Cardiac fibroblast (primary cell): ENCODE data around the gene CA10.

Experiments
- DNase-seq, 2 donors: peaks; one replicate each; pipeline versions ENCODE4 v3.0.0 to v3.0.0-alpha.2; 2010; ENCODE audit warnings: low read depth in 2 of 2
- H3K4me3 ChIP-seq, 2 donors: replicated peaks in 1 of 2; 1 replicate in 1 of 2; 2 replicates in 1 of 2; pipeline ENCODE4 v1.5.1; 2011; ENCODE audit warnings: low read depth in 2 of 2, low read length in 2 of 2, mild to moderate bottlenecking in 2 of 2, moderate library complexity in 1 of 2
- CTCF ChIP-seq: IDR thresholded peaks from one replicate; pipeline ENCODE4 v1.5.1; 2011; ENCODE audit warnings: low read depth, mild to moderate bottlenecking, low read length, inconsistent platforms

CA10 gene

DNA sequence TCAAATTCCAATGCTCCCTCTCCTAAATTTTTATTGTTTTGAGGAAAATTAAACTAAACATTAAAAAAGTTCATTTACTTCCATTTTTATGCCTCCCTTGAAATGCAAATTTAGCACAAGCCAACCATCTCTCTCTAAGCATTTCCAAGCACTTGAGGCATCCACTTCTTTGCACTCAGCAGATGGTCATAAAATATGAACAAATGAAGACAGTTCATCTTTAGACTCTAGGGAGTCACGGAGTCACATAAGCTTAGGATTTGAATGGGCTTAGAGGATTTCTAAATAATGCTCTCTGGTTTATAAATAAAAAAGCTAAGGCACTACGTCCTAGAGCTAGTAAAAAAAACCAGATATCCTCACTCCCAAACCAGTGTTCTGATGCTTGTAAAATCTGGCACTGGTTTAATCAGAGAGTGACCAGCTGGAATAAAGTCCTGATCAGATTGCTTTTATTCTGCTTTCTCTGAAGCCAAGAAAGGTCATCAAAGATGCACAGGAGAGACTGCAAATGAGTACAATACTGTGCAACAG lies 204.2 kb downstream of the CA10 start:
- no peak overlapping the region for H3K4me3 ChIP-seq
- no peak for DNase-seq
- no peak for TF ChIP-seq CTCF

GRCh38 chr17:51951741-51952140 lies 206.8 kb downstream of the CA10 start:
- H3K4me3 ChIP-seq: no peak overlapping the region
- no peak for TF ChIP-seq CTCF
- no peak for DNase-seq

DNA sequence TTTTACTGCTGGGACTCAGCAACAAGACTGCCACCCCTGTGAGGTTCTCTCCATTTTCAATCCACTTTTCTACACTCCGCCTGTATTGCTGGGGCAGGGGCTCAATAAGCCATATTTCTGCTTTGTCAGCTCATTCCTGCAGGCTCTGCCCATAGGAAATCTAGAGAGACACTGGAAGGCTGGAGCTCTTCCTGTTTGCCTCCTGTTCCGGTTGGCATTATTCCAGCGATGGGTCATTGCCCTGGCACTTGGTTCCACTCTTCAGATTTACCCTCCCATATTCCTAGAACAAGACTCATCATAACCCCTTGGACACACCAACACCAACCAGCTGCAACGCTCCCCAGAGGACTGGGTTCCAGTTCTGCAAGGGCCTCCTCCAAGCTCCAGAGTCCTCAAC lies 210.4 kb downstream of the CA10 start:
- DNase-seq: no peak
- H3K4me3 ChIP-seq: no peak overlapping the region
- no peak for TF ChIP-seq CTCF

GRCh38 chr17:51947160-51947735 lies 211.3 kb downstream of the CA10 start:
- TF ChIP-seq CTCF: no peak
- H3K4me3 ChIP-seq: no peak overlapping the region
- DNase-seq: no peak

DNA sequence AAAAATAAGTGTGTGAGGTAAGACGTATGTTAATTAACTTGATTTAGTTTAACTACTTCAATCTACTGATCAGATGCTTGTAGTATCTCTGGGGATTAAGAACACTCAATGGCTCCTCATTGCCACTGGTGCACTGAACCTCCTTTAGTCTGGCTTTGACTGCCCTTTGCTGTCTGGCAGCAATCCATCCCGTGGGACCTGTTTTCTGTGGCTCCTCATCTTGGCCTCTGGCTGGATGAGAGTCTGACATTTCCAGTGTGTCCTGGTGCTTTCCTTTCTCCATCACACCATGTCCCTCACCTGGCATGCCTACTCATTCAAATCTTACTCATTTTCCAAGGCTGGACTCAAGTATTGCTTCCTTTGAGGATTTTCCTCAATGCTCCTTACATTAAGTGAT lies 212.2 kb downstream of the CA10 start:
- H3K4me3 ChIP-seq: no peak overlapping the region
- no peak for TF ChIP-seq CTCF
- DNase-seq: no peak

- TF ChIP-seq CTCF: no peak
- no peak for DNase-seq
- no peak overlapping the region for H3K4me3 ChIP-seq
These were observed 217.2 kb downstream of the CA10 start for GRCh38 chr17:51941272-51941671.

- no peak overlapping the region for H3K4me3 ChIP-seq
- no peak for DNase-seq
- TF ChIP-seq CTCF: no peak
These were observed 221.2 kb downstream of the CA10 start for GRCh38 chr17:51937264-51937663.
